Epithelial cell of esophagus (primary cell): ENCODE data around the gene PPP1CB.

Experiments
- DNase-seq: peaks from one replicate; pipeline ENCODE4 v3.0.0; 2010; ENCODE audit warnings: low read depth
- H3K4me3 ChIP-seq: 2 replicates; pipeline ENCODE4 v1.5.1; 2011; ENCODE audit warnings: mild to moderate bottlenecking, low read length, control low read depth
- CTCF ChIP-seq: IDR thresholded peaks from 2 replicates; pipeline ENCODE4 v1.5.1; 2011; ENCODE audit warnings: low read depth, mild to moderate bottlenecking, low read length, control low read depth, inconsistent platforms; ENCODE audit not compliant: insufficient read depth; ENCODE audit errors: missing control alignments

The PPP1CB gene

GRCh38 chr2:28761420-28761819 is 9.8 kb downstream of the PPP1CB start:
- TF ChIP-seq CTCF, result no peak
- DNase-seq, result no peak
- no peak overlapping the region for H3K4me3 ChIP-seq

DNA sequence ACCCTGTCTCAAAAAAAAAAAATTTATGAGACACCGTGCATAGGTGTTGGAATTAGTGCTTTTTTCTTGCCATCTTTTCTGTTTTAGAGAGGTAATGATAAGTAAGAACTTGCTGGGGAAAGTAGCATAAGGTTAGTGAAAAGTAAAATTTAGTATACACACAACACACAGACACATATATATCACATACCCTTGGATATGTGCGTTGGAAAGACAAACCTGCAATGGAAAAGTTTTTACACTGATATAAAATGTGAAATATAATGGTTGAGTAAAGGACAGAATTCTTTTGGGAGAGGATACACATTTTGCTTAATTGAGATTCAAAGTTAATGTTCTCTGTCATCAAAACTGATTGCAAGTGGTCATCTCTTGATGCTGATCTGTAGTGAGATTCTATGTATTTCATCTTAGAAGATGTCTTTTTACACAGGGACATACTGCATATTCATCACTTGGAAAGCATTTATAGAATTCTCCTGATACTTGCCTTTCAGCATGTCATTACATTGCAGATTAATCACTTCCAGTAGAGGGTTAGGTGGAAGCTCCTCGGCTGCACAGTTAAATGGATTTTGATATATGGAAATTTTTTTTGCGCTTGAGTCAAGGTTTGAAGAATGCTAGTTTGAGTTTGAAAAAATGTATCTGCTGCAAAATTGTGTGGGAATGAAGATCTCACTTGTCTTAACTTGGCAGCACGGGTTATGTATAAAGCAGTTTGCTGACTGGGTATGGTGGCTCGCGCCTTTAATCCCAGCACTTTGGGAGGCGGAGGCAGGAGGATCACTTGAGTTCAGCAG is 13.5 kb downstream of the PPP1CB start:
- no peak overlapping the region for H3K4me3 ChIP-seq
- TF ChIP-seq CTCF, result no peak
- no peak for DNase-seq

GRCh38 chr2:28766070-28766469 is 14.4 kb downstream of the PPP1CB start:
- DNase-seq, result no peak
- no peak overlapping the region for H3K4me3 ChIP-seq
- no peak for TF ChIP-seq CTCF

- no peak for DNase-seq
- H3K4me3 ChIP-seq, result no peak overlapping the region
- TF ChIP-seq CTCF, result no peak
Measured at GRCh38 chr2:28767337-28767736, 15.7 kb downstream of the PPP1CB start.

GRCh38 chr2:28768422-28768821 is 16.8 kb downstream of the PPP1CB start:
- no peak for TF ChIP-seq CTCF
- no peak for DNase-seq
- H3K4me3 ChIP-seq, result no peak overlapping the region

GRCh38 chr2:28768952-28769351 is 17.3 kb downstream of the PPP1CB start:
- no peak overlapping the region for H3K4me3 ChIP-seq
- DNase-seq, result no peak
- no peak for TF ChIP-seq CTCF

GRCh38 chr2:28772351-28772750 is 20.7 kb downstream of the PPP1CB start:
- no peak for TF ChIP-seq CTCF
- no peak overlapping the region for H3K4me3 ChIP-seq
- DNase-seq, result no peak
